ENCODE measurements around the gene KCNJ18. TPM values are rescaled to one million over a fixed set of nuclear protein-coding genes. Genes with fewer than 3 reads are reported as not detected.
"Not testable (repeated sequence)": the region's sequence is repeated elsewhere in the genome, so short reads cannot be mapped to it uniquely, and the experiment has no call there.

KCNJ18 gene
- total RNA-seq, 1 donor from 2014 or later, result not detected

- H3K4me1 ChIP-seq; H3K9me3 ChIP-seq; H3K4me3 ChIP-seq; H3K27me3 ChIP-seq; ATAC-seq; intact Hi-C loops (cut with DNase I); DNase-seq; H3K27ac ChIP-seq; H3K36me3 ChIP-seq: not testable (repeated sequence)
These were observed 6.2 kb downstream of the KCNJ18 start for GRCh38 chr17:21698437-21699075.

- H3K27me3 ChIP-seq; H3K9me3 ChIP-seq; ATAC-seq; H3K4me1 ChIP-seq; H3K4me3 ChIP-seq; intact Hi-C loops (cut with DNase I); H3K36me3 ChIP-seq; H3K27ac ChIP-seq; DNase-seq: not testable (repeated sequence)
These were observed 6.8 kb downstream of the KCNJ18 start for GRCh38 chr17:21699124-21699523.

GRCh38 chr17:21699573-21700236, 7.4 kb downstream of the KCNJ18 start:
- intact Hi-C loops (cut with DNase I); DNase-seq; H3K27ac ChIP-seq; ATAC-seq; H3K9me3 ChIP-seq; H3K4me1 ChIP-seq; H3K4me3 ChIP-seq; H3K36me3 ChIP-seq; H3K27me3 ChIP-seq: not testable (repeated sequence)

GRCh38 chr17:21701090-21701489, 8.8 kb downstream of the KCNJ18 start:
- ATAC-seq; H3K27ac ChIP-seq; H3K4me1 ChIP-seq; H3K9me3 ChIP-seq; intact Hi-C loops (cut with DNase I); DNase-seq; H3K36me3 ChIP-seq; H3K27me3 ChIP-seq; H3K4me3 ChIP-seq: not testable (repeated sequence)

GRCh38 chr17:21702029-21702428, 9.7 kb downstream of the KCNJ18 start:
- H3K4me3 ChIP-seq; H3K4me1 ChIP-seq; H3K36me3 ChIP-seq; intact Hi-C loops (cut with DNase I); ATAC-seq; DNase-seq; H3K9me3 ChIP-seq; H3K27me3 ChIP-seq; H3K27ac ChIP-seq: not testable (repeated sequence)

GRCh38 chr17:21702521-21702920, 10.2 kb downstream of the KCNJ18 start:
- H3K9me3 ChIP-seq; H3K27ac ChIP-seq; ATAC-seq; H3K36me3 ChIP-seq; H3K27me3 ChIP-seq; H3K4me1 ChIP-seq; DNase-seq; H3K4me3 ChIP-seq; intact Hi-C loops (cut with DNase I): not testable (repeated sequence)

- DNase-seq; H3K9me3 ChIP-seq; H3K27ac ChIP-seq; H3K27me3 ChIP-seq; ATAC-seq; H3K4me1 ChIP-seq; intact Hi-C loops (cut with DNase I); H3K36me3 ChIP-seq; H3K4me3 ChIP-seq: not testable (repeated sequence)
These were observed 10.8 kb downstream of the KCNJ18 start for GRCh38 chr17:21702940-21703640.

- H3K9me3 ChIP-seq; H3K36me3 ChIP-seq; H3K4me3 ChIP-seq; intact Hi-C loops (cut with DNase I); H3K27me3 ChIP-seq; H3K4me1 ChIP-seq; H3K27ac ChIP-seq; ATAC-seq: not testable (repeated sequence)
- peak; percentile 59 for DNase-seq
These were observed 11.9 kb downstream of the KCNJ18 start for GRCh38 chr17:21703891-21704872.

GRCh38 chr17:21705021-21705601, 12.8 kb downstream of the KCNJ18 start:
- H3K4me1 ChIP-seq, result no peaks in the 10 kb centered on the region
- H3K27me3 ChIP-seq, result no peaks in the 10 kb centered on the region
- TF ChIP-seq, protein P1, sequence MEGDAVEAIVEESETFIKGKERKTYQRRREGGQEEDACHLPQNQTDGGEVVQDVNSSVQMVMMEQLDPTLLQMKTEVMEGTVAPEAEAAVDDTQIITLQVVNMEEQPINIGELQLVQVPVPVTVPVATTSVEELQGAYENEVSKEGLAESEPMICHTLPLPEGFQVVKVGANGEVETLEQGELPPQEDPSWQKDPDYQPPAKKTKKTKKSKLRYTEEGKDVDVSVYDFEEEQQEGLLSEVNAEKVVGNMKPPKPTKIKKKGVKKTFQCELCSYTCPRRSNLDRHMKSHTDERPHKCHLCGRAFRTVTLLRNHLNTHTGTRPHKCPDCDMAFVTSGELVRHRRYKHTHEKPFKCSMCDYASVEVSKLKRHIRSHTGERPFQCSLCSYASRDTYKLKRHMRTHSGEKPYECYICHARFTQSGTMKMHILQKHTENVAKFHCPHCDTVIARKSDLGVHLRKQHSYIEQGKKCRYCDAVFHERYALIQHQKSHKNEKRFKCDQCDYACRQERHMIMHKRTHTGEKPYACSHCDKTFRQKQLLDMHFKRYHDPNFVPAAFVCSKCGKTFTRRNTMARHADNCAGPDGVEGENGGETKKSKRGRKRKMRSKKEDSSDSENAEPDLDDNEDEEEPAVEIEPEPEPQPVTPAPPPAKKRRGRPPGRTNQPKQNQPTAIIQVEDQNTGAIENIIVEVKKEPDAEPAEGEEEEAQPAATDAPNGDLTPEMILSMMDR (IDR thresholded peaks at IDR 0.05), result no peak
- H3K27ac ChIP-seq, result no peak overlapping the region
- DNase-seq, result peak; percentile 61
- no peaks in the 10 kb centered on the region for H3K36me3 ChIP-seq
- intact Hi-C loops (cut with DNase I), result no loop called here
- no peaks in the 10 kb centered on the region for H3K9me3 ChIP-seq
- H3K4me3 ChIP-seq, result no peak overlapping the region
- ATAC-seq, result no peak

GRCh38 chr17:21705746-21706145, 13.4 kb downstream of the KCNJ18 start:
- H3K27ac ChIP-seq; H3K4me1 ChIP-seq; H3K9me3 ChIP-seq; ATAC-seq; DNase-seq; H3K27me3 ChIP-seq; H3K4me3 ChIP-seq; H3K36me3 ChIP-seq; intact Hi-C loops (cut with DNase I): not testable (repeated sequence)

DNA sequence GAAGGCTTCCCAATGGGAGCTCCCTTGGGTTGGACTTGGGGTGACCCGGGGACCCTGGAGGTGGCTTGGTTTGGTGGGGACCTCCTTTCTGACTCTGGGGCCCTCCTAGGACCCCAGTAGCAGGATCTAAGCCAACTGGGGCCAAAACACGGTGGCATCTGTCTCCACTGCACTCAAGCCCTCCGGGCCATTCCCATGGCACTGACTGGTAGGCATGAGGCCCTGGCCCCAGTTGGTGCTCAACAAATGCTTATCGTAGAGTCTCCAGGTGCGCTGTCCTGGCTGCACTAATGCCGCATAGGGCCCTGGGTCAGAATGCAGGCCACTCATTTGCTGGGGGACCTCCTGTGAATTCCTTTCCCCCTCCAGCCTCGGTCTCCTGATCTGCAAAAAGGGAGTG, 14.2 kb downstream of the KCNJ18 start:
- H3K4me1 ChIP-seq; H3K9me3 ChIP-seq; DNase-seq; ATAC-seq; H3K27me3 ChIP-seq; H3K27ac ChIP-seq; H3K4me3 ChIP-seq; H3K36me3 ChIP-seq; intact Hi-C loops (cut with DNase I): not testable (repeated sequence)

DNA sequence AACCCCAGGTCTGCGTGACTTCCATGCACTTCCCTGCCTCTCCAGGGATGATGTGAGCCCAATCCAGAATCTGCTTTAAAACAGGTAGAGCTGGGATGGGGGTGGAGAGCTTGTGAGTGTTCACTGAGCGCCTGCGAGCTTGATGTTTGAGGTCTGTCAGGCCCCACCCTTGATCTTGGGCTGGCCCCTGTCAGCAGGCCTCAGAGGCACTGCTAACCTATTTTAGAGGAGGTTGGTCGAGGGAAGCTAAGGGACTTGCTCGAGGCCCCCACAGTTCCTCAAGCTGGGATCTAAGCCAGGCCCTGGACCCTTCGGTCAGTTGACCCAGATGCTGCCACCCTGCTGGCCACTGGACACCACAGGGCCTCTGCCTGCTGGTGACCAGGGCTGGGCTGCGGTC, 14.8 kb downstream of the KCNJ18 start:
- H3K27ac ChIP-seq; H3K4me3 ChIP-seq; H3K36me3 ChIP-seq; DNase-seq; H3K9me3 ChIP-seq; ATAC-seq; intact Hi-C loops (cut with DNase I); H3K4me1 ChIP-seq; H3K27me3 ChIP-seq: not testable (repeated sequence)

All from upper lobe of right lung (tissue), 1 donor.